Neural cell (in vitro differentiated cells): ENCODE results near the gene ADGRE2. TPM values are rescaled to one million over a fixed set of nuclear protein-coding genes. Genes with fewer than 3 reads are reported as not detected.
"Not testable (repeated sequence)": the region's sequence is repeated elsewhere in the genome, so short reads cannot be mapped to it uniquely, and the experiment has no call there.

Experiments
- H2AFZ ChIP-seq: fragments of 200-600, 300-800 bp; sonication (generic), shearing (Covaris generic); 2 replicates; pipeline ENCODE4 v1.6.0; 2014; ENCODE audit warnings: low read depth, mild to moderate bottlenecking, antibody characterized with exemption, low read length, moderate library complexity
- H3F3A ChIP-seq: fragments of 200-600 bp; shearing (Covaris generic); 2 replicates; pipeline ENCODE4 v1.6.1; 2016; ENCODE audit warnings: mild to moderate bottlenecking, moderate library complexity, mixed read lengths, antibody characterized with exemption, low read length; ENCODE audit not compliant: insufficient read depth, poor library complexity, severe bottlenecking
- H3K27ac ChIP-seq: fragments of 200-600, 300-800 bp; sonication (generic), shearing (Covaris generic); 2 replicates; pipeline ENCODE4 v1.5.1; 2014; ENCODE audit warnings: mild to moderate bottlenecking, low read length, moderate library complexity
- H3K27me3 ChIP-seq: fragments of 300-800, 200-600 bp; sonication (generic), shearing (Covaris generic); 2 replicates; pipeline ENCODE4 v1.6.0; 2014; ENCODE audit warnings: mild to moderate bottlenecking, low read depth, low read length, moderate library complexity; ENCODE audit not compliant: insufficient read depth
- H3K36me3 ChIP-seq: fragments of 300-800, 200-600 bp; sonication (generic), shearing (Covaris generic); 2 replicates; pipeline ENCODE4 v1.5.1; 2014; ENCODE audit warnings: mild to moderate bottlenecking, antibody characterized with exemption, low read length, moderate library complexity; ENCODE audit not compliant: insufficient read depth
- H3K4me2 ChIP-seq: fragments of 300-800, 200-600 bp; sonication (generic), shearing (Covaris generic); 2 replicates; pipeline ENCODE4 v1.6.0; 2014; ENCODE audit warnings: mild to moderate bottlenecking, low read length
- H3K4me3 ChIP-seq: fragments of 300-800, 200-600 bp; sonication (generic), shearing (Covaris generic); 2 replicates; pipeline ENCODE4 v1.5.1; 2014; ENCODE audit warnings: mild to moderate bottlenecking, low read length, moderate library complexity
- H3K79me2 ChIP-seq: fragments of 200-600 bp; shearing (Covaris generic); replicated peaks from 2 replicates; pipeline ENCODE4 v1.6.0; 2014; ENCODE audit warnings: mild to moderate bottlenecking, low read length, moderate library complexity; ENCODE audit not compliant: insufficient read depth
- H3K9ac ChIP-seq: fragments of 300-800, 200-600 bp; sonication (generic), shearing (Covaris generic); 2 replicates; pipeline ENCODE4 v1.6.1; 2016; ENCODE audit warnings: mild to moderate bottlenecking, low read length, mixed read lengths
- H3K9me2 ChIP-seq: fragments of 200-600 bp; shearing (Covaris generic); 2 replicates; pipeline ENCODE4 v1.6.1; 2016; ENCODE audit warnings: mild to moderate bottlenecking, low read length, mixed read lengths; ENCODE audit not compliant: insufficient read depth
- H3K9me3 ChIP-seq: fragments of 200-600, 300-800 bp; sonication (generic), shearing (Covaris generic); 2 replicates; pipeline ENCODE4 v1.6.1; 2016; ENCODE audit warnings: mild to moderate bottlenecking, mixed run types, low read length, moderate library complexity, mixed read lengths
- H4K20me1 ChIP-seq: fragments of 200-600 bp; shearing (Covaris generic); 2 replicates; pipeline ENCODE4 v1.6.1; 2016; ENCODE audit warnings: mild to moderate bottlenecking, mixed run types; ENCODE audit not compliant: insufficient read depth
- EP300 ChIP-seq: fragments of 450-650 bp; conservative IDR thresholded peaks from 2 replicates; pipeline ENCODE4 v1.6.1; 2014; ENCODE audit warnings: antibody characterized with exemption, mild to moderate bottlenecking, moderate library complexity; ENCODE audit not compliant: poor library complexity, severe bottlenecking
- EZH2 ChIP-seq: fragments of 200-600, 300-800 bp; shearing (Covaris generic), sonication (generic); IDR thresholded peaks from 2 replicates; pipeline ENCODE4 v1.6.1; 2014; ENCODE audit warnings: antibody characterized with exemption, low read length, borderline replicate concordance, mild to moderate bottlenecking; ENCODE audit not compliant: insufficient read depth, poor library complexity, severe bottlenecking
- MXI1 ChIP-seq: fragments of 450-650 bp; conservative IDR thresholded peaks from 2 replicates; pipeline ENCODE4 v1.6.1; 2014; ENCODE audit warnings: antibody characterized with exemption, mild to moderate bottlenecking; ENCODE audit not compliant: poor library complexity, severe bottlenecking
- POLR2AphosphoS5 ChIP-seq: IDR thresholded peaks from 2 replicates; pipeline ENCODE4 v1.6.1; 2012
- RAD21 ChIP-seq: fragments of 450-650 bp; conservative IDR thresholded peaks from 2 replicates; pipeline ENCODE4 v1.6.1; 2014; ENCODE audit warnings: antibody characterized with exemption, mild to moderate bottlenecking, moderate library complexity
- SMC3 ChIP-seq: fragments of 450-650 bp; conservative IDR thresholded peaks from 2 replicates; pipeline ENCODE4 v1.6.1; 2014; ENCODE audit warnings: antibody characterized with exemption, mild to moderate bottlenecking, moderate library complexity; ENCODE audit not compliant: poor library complexity
- TAF1 ChIP-seq: IDR thresholded peaks from 2 replicates; pipeline ENCODE4 v1.6.1; 2012; ENCODE audit warnings: low read depth
- polyA plus RNA-seq: library from polyadenylated mRNA; depleted of rRNA; stranded (reverse); fragments of >200 nt; gene quantifications from 2 replicates; pipeline ENCODE4 v1.2.3, GENCODE V29; 2014
- TF ChIP-seq, protein P1 (sequence below): fragments of 450-650 bp; IDR thresholded peaks from 2 replicates; pipeline ENCODE4 v1.5.1; 2014; ENCODE audit warnings: antibody characterized with exemption, mild to moderate bottlenecking, moderate library complexity; ENCODE audit not compliant: poor library complexity, severe bottlenecking
- TF ChIP-seq, protein P2 (sequence below): IDR thresholded peaks from 2 replicates; pipeline ENCODE4 v1.6.1; 2012; ENCODE audit warnings: borderline replicate concordance

ADGRE2 gene
- polyA plus RNA-seq, 1 donor from 2014 or later, result not detected

DNA sequence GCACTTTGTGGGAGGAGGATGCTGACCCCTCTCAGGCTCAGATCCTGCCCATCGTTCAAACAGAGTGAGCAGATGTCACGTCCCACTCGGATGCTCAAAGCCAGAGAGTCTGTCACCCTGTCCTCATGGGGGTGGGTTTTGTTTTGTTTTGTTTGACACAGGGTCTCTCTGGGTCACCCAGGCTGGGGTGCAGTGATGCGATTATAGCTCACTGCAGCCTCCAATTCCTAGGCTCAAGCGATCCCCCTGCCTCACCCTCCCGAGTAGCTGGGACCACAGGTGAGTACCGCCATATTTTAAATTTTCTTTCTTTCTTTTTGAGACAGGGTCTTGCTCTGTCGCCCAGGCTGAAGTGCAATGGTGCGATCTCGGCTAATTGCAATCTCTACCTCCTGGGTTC lies 4.0 kb downstream of the ADGRE2 start:
- no peaks in the 10 kb centered on the region for H4K20me1 ChIP-seq

DNA sequence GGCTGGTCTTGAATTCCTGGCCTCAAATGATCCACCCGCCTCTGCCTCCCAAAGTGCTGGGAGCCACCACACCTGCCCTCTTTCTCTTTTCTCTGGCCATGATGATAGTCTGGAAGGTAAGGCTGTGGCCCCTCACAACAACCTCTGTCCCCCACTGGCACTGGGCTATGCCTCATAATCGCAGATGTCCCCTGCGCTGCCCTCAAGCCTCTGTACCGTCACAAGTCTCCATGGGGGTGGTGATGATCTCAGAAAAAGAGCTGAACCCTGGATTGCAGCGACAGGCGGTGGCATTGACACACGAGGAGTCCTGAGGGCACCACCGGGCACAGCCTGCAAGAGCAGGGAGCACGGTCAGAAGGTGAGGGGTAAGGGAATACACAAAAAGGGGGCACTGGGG lies 4.6 kb downstream of the ADGRE2 start:
- not testable (repeated sequence) for H3K4me3 ChIP-seq, H3K27ac ChIP-seq, H4K20me1 ChIP-seq, H3F3A ChIP-seq, H2AFZ ChIP-seq, H3K79me2 ChIP-seq, H3K9me2 ChIP-seq, H3K9me3 ChIP-seq, H3K36me3 ChIP-seq, H3K4me2 ChIP-seq, H3K9ac ChIP-seq
- H3K27me3 ChIP-seq, result peaks cover 14% of the 10 kb centered on the region

More for the DNA sequence above, 4.0 kb downstream of the ADGRE2 start:
- H3F3A ChIP-seq, result no peaks in the 10 kb centered on the region
- no peak overlapping the region for H3K4me2 ChIP-seq
- no peak overlapping the region for H3K4me3 ChIP-seq
- H3K79me2 ChIP-seq, result no peaks in the 10 kb centered on the region
- H3K36me3 ChIP-seq, result no peaks in the 10 kb centered on the region
- no peak overlapping the region for H3K9ac ChIP-seq
- H3K9me3 ChIP-seq, result no peaks in the 10 kb centered on the region
- H3K27ac ChIP-seq, result no peak overlapping the region
- TF ChIP-seq EZH2 (no peak), MXI1 (no peak), RAD21 (no peak), POLR2AphosphoS5 (no peak), EP300 (no peak), TAF1 (no peak), SMC3 (no peak)
- TF ChIP-seq, protein P1, sequence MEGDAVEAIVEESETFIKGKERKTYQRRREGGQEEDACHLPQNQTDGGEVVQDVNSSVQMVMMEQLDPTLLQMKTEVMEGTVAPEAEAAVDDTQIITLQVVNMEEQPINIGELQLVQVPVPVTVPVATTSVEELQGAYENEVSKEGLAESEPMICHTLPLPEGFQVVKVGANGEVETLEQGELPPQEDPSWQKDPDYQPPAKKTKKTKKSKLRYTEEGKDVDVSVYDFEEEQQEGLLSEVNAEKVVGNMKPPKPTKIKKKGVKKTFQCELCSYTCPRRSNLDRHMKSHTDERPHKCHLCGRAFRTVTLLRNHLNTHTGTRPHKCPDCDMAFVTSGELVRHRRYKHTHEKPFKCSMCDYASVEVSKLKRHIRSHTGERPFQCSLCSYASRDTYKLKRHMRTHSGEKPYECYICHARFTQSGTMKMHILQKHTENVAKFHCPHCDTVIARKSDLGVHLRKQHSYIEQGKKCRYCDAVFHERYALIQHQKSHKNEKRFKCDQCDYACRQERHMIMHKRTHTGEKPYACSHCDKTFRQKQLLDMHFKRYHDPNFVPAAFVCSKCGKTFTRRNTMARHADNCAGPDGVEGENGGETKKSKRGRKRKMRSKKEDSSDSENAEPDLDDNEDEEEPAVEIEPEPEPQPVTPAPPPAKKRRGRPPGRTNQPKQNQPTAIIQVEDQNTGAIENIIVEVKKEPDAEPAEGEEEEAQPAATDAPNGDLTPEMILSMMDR, result no peak
- TF ChIP-seq, protein P2, sequence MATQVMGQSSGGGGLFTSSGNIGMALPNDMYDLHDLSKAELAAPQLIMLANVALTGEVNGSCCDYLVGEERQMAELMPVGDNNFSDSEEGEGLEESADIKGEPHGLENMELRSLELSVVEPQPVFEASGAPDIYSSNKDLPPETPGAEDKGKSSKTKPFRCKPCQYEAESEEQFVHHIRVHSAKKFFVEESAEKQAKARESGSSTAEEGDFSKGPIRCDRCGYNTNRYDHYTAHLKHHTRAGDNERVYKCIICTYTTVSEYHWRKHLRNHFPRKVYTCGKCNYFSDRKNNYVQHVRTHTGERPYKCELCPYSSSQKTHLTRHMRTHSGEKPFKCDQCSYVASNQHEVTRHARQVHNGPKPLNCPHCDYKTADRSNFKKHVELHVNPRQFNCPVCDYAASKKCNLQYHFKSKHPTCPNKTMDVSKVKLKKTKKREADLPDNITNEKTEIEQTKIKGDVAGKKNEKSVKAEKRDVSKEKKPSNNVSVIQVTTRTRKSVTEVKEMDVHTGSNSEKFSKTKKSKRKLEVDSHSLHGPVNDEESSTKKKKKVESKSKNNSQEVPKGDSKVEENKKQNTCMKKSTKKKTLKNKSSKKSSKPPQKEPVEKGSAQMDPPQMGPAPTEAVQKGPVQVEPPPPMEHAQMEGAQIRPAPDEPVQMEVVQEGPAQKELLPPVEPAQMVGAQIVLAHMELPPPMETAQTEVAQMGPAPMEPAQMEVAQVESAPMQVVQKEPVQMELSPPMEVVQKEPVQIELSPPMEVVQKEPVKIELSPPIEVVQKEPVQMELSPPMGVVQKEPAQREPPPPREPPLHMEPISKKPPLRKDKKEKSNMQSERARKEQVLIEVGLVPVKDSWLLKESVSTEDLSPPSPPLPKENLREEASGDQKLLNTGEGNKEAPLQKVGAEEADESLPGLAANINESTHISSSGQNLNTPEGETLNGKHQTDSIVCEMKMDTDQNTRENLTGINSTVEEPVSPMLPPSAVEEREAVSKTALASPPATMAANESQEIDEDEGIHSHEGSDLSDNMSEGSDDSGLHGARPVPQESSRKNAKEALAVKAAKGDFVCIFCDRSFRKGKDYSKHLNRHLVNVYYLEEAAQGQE, result no peak
- H3K27me3 ChIP-seq, result peaks cover 14% of the 10 kb centered on the region
- no peak overlapping the region for H2AFZ ChIP-seq
- H3K9me2 ChIP-seq, result no peaks in the 10 kb centered on the region

DNA sequence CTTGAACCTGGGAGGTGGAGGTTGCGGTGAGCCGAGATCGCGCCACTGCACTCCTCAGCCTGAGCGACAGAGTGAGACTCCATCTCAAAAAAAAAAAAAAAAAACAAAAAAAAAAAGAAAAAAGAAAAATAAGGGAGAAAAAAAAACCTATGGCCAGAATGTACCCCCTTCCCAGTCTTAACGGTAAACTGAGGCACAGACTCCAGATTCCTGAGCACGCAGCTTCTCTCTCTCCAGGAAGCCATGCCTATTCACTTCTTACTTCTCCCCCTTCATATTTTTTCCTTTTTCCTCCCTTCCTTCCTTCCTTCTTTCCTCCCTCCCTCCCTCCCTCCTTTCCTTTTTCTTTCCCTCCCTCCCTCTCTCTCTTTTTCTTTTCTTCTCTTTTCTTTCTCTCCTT lies 5.4 kb downstream of the ADGRE2 start:
- H4K20me1 ChIP-seq, result no peaks in the 10 kb centered on the region
- H3K27me3 ChIP-seq, result peaks cover 14% of the 10 kb centered on the region
- no peak overlapping the region for H3K4me3 ChIP-seq
- no peaks in the 10 kb centered on the region for H3F3A ChIP-seq
- no peak for TF ChIP-seq MXI1
- TF ChIP-seq EP300, result no peak
- TF ChIP-seq EZH2, result no peak
- TF ChIP-seq TAF1, result no peak
- TF ChIP-seq, protein P2, result no peak
- TF ChIP-seq RAD21, result no peak
- no peak for TF ChIP-seq POLR2AphosphoS5
- TF ChIP-seq SMC3, result no peak
- TF ChIP-seq, protein P1, result no peak
- no peaks in the 10 kb centered on the region for H3K36me3 ChIP-seq
- H3K79me2 ChIP-seq, result no peaks in the 10 kb centered on the region
- H3K4me2 ChIP-seq, result no peak overlapping the region
- H3K9me2 ChIP-seq, result no peaks in the 10 kb centered on the region
- H3K27ac ChIP-seq, result no peak overlapping the region
- no peaks in the 10 kb centered on the region for H3K9me3 ChIP-seq
- no peak overlapping the region for H3K9ac ChIP-seq
- H2AFZ ChIP-seq, result no peak overlapping the region
